Aorta (tissue), 5 donors: Measurements from ENCODE around the gene ARID4A. TPM values are rescaled to one million over a fixed set of nuclear protein-coding genes. Genes with fewer than 3 reads are reported as not detected.

Experiments used
- ATAC-seq: fragments of 200-7000 bp; cut with Tn5 transposase; one replicate; pipeline ENCODE4 v1.9.1; 2022; ENCODE audit warnings: moderate library complexity; ENCODE audit not compliant: low FRiP score
- DNase-seq, 2 donors: peaks; one replicate each; pipeline ENCODE4 v3.0.0-alpha.2; 2020
- H3K27ac ChIP-seq, 2 donors: one replicate each; pipeline ENCODE4 v1.5.1; 2013; ENCODE audit warnings: low read length in 2 of 2, mild to moderate bottlenecking in 2 of 2, moderate library complexity in 2 of 2, control low read depth in 1 of 2, inconsistent platforms in 1 of 2, low read depth in 1 of 2
- H3K27me3 ChIP-seq, 2 donors: one replicate each; pipeline ENCODE4 v1.6.1; 2013; ENCODE audit warnings: control low read depth in 1 of 2, low read length in 1 of 2, mild to moderate bottlenecking in 1 of 2, moderate library complexity in 1 of 2; ENCODE audit not compliant: insufficient read depth in 2 of 2, control insufficient read depth in 1 of 2
- H3K36me3 ChIP-seq, 2 donors: one replicate each; pipeline ENCODE4 v1.6.1; 2013; ENCODE audit warnings: control low read depth in 1 of 2, low read length in 1 of 2, mild to moderate bottlenecking in 1 of 2; ENCODE audit not compliant: insufficient read depth in 2 of 2, control insufficient read depth in 1 of 2
- H3K4me1 ChIP-seq, 2 donors: one replicate each; pipeline ENCODE4 v1.6.1; 2013; ENCODE audit warnings: low read length in 2 of 2, control low read depth in 1 of 2, mild to moderate bottlenecking in 1 of 2, moderate library complexity in 1 of 2; ENCODE audit not compliant: insufficient read depth in 2 of 2, control insufficient read depth in 1 of 2
- H3K4me3 ChIP-seq, 2 donors: one replicate each; pipeline ENCODE4 v1.5.1; 2013; ENCODE audit warnings: low read length in 2 of 2, control low read depth in 1 of 2, mild to moderate bottlenecking in 1 of 2
- H3K9me3 ChIP-seq: one replicate; pipeline ENCODE4 v1.6.1; 2013; ENCODE audit warnings: mild to moderate bottlenecking, low read length; ENCODE audit not compliant: control insufficient read depth
- WGBS, 2 donors: extraction: QIAGEN DNeasy Blood & Tissue Kit; methylation state at CpG; one replicate each; pipeline ENCODE4 v1.1.7; 2013; 5-methylcytosine and 5-hydroxymethylcytosine counted together
- intact Hi-C, 2 donors: fragments of 100-400 bp; cut with DNase I; formaldehyde crosslinking; loops; one replicate each; pipeline versions ENCODE4 v1.14.2 to v1.15.0; 2022
- polyA plus RNA-seq, 2 donors: library from polyadenylated mRNA; stranded (reverse); fragments of 200-250 nt; gene quantifications; one replicate each; pipeline ENCODE4 v1.2.3, GENCODE V29; 2013
- total RNA-seq, 2 donors: library from RNA; stranded (reverse); fragmentation: NEBNext Ultra II Directional; extraction: Animal tissue kit (Norgen Biotek cat#: 25700); gene quantifications; one replicate each; pipeline ENCODE4 v1.2.1, GENCODE V29; 2021
- donor health status: healthy with polysubstance abuse.
- donor health status: Bipolar disorder and iron deficiency.
- donor health status: DM: no; HTN: no; CAD: no.
- donor health status: DM: no; HTN: no; CAD: no.
- donor health status: DM: yes; HTN: yes; CAD: no.

ARID4A gene
- total and polyA plus RNA-seq, 4 donors = 7.8 to 55.9 (median 20.1) TPM

DNA sequence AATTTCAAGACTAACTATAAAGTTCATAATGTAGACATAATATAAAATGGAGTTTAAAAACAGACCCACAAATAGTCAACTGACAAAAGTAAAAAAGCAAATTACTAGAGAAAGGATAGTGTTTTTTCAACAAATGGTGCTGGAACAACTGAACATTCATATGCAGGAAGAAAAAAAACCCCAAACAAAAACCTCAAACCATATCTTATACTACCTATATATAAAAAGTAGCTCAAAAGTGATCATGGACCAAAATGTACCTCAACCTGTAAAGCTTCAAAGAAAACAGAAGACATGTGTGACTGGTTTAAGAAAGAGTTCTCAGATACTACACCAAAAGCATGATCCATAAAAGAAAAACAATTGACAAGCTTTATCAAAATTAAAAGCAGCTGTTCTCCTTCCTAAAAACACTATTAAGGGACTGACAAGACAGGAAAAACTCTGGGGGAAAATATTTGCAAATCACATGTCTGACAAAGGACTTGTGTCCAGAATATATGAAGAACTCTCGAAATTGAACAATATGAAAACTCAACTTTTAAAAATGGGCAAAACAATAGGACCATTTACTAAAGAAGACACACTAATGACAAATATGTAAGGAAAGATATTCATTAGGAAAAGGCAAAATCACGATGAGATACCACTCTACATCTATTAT, 22.7 kb upstream of the ARID4A start:
- DNase-seq = no peak
- no peaks in the 10 kb centered on the region for H3K27me3 ChIP-seq
- H3K4me1 ChIP-seq = peaks cover 0 to 2% of the 10 kb centered on the region in 2 donors
- 76 to 81% methylated on average over 2 of the region's 2 CpGs for WGBS, 2 donors
- no peak overlapping the region for H3K4me3 ChIP-seq
- ATAC-seq = no peak
- peaks cover 0 to 3% of the 10 kb centered on the region in 2 donors for H3K36me3 ChIP-seq
- H3K27ac ChIP-seq = no peak overlapping the region
- intact Hi-C loops = no loop called here
- H3K9me3 ChIP-seq = no peaks in the 10 kb centered on the region

DNA sequence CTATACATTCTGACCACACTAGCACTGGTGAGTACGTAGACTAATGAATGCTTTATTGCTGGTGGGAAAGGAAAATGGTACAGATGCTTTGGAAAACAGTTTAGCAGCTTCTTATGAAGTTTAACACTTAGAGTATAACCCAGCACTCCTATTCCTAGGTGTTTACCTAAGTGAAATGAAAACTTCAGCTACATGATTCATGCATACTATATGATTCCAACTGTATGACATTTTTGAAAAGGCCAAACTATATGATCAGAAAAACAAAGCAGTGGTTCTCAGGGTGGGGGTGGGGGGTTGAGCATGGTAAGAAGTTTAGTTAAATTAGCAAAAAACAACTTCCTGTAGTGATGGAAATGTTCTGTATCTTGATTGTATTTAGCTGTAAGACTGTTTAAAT, 22.1 kb upstream of the ARID4A start:
- intact Hi-C loops = no loop called here
- DNase-seq = no peak
- no peak overlapping the region for H3K4me3 ChIP-seq
- no peak overlapping the region for H3K27ac ChIP-seq
- ATAC-seq = no peak
- WGBS, 2 donors = 65 to 76% methylated on average over 1 of the region's 1 CpG
- no peaks in the 10 kb centered on the region for H3K9me3 ChIP-seq
- H3K36me3 ChIP-seq = peaks cover 0 to 3% of the 10 kb centered on the region in 2 donors
- H3K4me1 ChIP-seq = peaks cover 0 to 4% of the 10 kb centered on the region in 2 donors
- no peaks in the 10 kb centered on the region for H3K27me3 ChIP-seq

DNA sequence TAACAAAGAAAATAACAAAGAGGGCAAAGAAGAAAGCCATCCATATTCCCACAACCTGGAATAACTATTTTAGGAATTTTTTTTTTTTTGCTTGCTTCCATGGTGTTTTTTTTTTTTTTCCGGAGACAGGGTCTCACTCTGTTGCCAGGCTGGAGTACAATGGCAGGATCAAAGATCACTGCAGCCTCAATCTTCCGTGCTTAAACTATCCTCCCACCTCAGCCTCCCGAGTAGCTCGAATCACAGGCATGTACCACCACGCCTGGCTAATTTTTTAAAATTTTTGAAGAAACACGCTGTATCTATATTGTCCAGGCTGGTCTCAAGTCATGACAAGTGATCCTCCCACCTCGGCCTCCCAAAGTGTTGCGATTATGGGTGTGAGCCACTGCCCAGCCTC, 20.2 kb upstream of the ARID4A start:
- 89 to 91% methylated on average over 8 of the region's 8 CpGs for WGBS, 2 donors
- ATAC-seq (no peak), DNase-seq (no peak)
- Histone ChIP-seq H3K36me3 (peaks cover 0 to 3% of the 10 kb centered on the region in 2 donors), H3K9me3 (no peaks in the 10 kb centered on the region), H3K4me3 (no peak overlapping the region), H3K4me1 (peaks cover 1 to 5% of the 10 kb centered on the region in 2 donors), H3K27ac (no peak overlapping the region), H3K27me3 (no peaks in the 10 kb centered on the region)
- intact Hi-C loops = no loop called here

DNA sequence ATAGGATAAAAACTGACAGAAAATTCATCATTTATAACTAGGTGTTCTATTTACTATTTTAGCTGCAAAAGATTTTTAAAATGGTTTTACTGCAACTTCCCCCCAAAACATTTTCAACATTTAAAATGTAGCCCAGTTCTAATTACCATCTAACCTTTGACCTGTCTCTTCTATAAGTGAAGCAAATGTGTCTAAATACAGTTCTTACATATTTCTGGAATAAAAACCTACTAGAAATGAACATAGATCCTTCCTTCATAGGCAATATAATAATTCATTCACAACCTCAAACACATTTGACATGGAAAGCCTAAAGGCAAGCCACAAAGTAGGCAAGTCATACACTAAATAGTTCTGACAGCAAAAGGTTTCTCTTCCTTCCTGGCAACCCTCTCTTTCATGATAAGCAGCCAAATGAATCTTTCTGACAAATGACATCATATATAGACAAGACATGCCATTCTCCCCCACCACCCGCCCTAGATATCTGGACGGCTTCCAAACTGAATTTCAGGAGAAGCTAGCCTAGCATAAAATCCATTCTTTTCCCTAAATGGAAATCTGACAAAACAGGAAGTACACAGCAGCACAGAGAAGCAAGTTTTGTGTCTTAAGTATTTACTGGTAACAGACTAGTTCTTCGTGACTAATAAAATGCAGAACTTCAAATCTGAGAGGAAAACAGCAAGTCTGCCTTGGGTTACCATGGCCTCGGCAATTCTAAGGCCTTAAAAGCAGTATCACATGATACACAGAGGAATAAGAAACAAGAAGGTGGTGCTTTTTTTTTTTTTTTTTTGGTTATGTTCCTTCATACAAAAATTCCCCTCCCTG, 17.2 kb upstream of the ARID4A start:
- WGBS, 2 donors = 2 to 3% methylated on average over 4 of the region's 4 CpGs

DNA sequence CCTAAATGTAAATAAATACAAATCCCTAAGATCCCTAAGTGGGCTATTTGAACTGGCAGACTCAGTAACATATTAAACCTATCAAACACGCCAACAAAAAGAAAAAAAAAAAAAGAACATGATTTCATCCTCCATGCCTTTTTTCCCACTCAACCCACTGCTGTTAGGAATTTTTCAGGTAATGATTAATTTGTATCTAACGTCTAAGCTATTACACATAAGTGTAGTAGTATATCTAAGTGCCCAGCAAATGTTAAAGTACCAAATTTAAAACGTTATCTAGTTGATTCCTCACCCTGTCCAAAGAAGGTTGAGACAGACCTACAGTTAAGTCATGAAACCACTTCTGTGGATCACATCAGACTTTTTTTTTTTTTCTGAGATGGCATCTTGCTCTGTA, 16.4 kb upstream of the ARID4A start:
- H3K36me3 ChIP-seq = peaks cover 0 to 4% of the 10 kb centered on the region in 2 donors
- ATAC-seq = no peak

More for the DNA sequence above, 17.2 kb upstream of the ARID4A start:
- H3K4me1 ChIP-seq = peaks cover 1 to 12% of the 10 kb centered on the region in 2 donors
- DNase-seq (peak in 1 of 2 donors; percentile 56), ATAC-seq (peak; percentile 68)
- intact Hi-C loops = no loop called here
- peaks cover 2 to 4% of the 10 kb centered on the region in 2 donors for H3K36me3 ChIP-seq
- H3K27ac ChIP-seq = peak overlapping the region; percentile 32 to 82
- no peaks in the 10 kb centered on the region for H3K9me3 ChIP-seq
- no peaks in the 10 kb centered on the region for H3K27me3 ChIP-seq
- no peak overlapping the region for H3K4me3 ChIP-seq

DNA sequence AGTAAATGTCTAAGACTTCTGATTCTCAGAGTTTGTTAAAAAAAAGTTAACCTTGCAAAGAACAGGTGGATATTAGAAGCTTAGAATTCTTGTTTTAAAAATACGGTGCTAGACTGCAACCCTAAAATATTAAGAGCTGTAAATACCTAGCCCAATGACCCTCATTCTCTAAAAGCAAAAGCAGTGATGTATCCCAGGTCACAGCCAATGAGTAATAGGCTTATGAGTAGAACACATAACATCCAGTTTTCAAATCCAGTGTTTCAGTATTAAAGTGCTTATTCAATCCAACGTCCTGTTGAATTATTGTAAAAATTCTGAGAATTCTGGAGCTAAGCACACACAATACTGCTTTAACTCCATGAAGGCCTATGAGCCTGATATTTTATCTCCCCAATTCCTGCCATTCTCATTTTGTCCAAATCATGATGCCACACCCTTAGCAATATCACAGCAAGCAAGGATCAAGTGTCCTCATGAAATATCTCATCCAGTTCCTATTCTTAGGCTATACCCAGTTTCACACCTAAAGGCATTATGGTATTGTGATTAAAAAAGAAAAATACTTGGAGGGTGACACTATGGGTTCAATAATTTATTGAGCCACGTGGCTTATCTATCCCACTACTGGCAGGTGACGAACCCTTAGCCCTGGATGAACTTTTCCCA, 15.3 kb upstream of the ARID4A start:
- intact Hi-C loops = no loop called here
- ATAC-seq (no peak), DNase-seq (no peak)
- no peak overlapping the region for H3K27ac ChIP-seq
- peaks cover 2 to 12% of the 10 kb centered on the region in 2 donors for H3K4me1 ChIP-seq
- 43 to 44% methylated on average over 4 of the region's 4 CpGs for WGBS, 2 donors
- H3K4me3 ChIP-seq = no peak overlapping the region
- H3K36me3 ChIP-seq = peaks cover 0 to 4% of the 10 kb centered on the region in 2 donors
- no peaks in the 10 kb centered on the region for H3K9me3 ChIP-seq
- H3K27me3 ChIP-seq = no peaks in the 10 kb centered on the region

More for the DNA sequence above, 16.4 kb upstream of the ARID4A start:
- Histone ChIP-seq H3K4me3 (no peak overlapping the region), H3K27me3 (no peaks in the 10 kb centered on the region), H3K27ac (no peak overlapping the region), H3K9me3 (no peaks in the 10 kb centered on the region), H3K4me1 (peaks cover 1 to 12% of the 10 kb centered on the region in 2 donors)
- no peak for DNase-seq
- intact Hi-C loops = no loop called here
- WGBS, 2 donors = 44 to 47% methylated on average over 3 of the region's 3 CpGs

DNA sequence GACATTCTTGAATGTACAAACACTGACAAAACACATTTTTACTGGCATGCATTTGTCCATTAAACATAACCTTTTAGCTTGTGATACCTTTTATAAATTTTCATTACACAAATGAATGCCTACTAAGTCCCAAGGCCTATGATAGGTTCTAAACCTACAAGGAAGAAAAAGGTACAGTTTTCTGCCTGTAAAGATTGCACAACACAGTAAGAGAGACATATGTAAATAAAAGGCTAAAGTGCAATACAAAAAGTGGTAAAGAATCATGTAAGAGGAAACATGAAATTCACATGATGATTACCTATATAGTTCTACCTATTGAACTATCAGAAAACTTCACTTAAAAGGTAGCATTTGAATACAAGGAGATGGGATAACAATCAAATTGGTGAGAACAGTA, 14.6 kb upstream of the ARID4A start:
- no peak overlapping the region for H3K4me3 ChIP-seq
- no peak for ATAC-seq
- no peak overlapping the region for H3K27ac ChIP-seq
- peaks cover 2 to 12% of the 10 kb centered on the region in 2 donors for H3K4me1 ChIP-seq
- H3K36me3 ChIP-seq = peaks cover 0 to 4% of the 10 kb centered on the region in 2 donors
- DNase-seq = no peak
- no peaks in the 10 kb centered on the region for H3K27me3 ChIP-seq
- no peaks in the 10 kb centered on the region for H3K9me3 ChIP-seq
- intact Hi-C loops = no loop called here

DNA sequence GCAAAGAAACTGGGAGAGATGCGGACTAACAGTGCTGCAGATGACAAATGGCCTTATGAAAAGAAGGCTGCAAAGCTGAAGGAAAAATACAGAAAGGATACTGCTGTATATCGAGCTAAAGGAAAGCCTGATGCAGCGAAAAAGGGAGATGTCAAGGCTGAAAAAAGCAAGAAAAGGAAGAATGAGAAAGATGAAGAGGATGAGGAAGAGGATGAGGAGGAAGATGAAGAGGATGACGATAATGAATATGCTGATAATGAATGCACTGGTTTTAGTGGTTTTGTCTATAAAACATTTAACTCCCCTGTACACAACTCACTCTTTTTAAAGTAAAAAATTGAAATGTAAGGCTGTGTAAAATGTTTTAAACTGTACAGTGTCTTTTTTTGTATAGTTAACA, 13.2 kb upstream of the ARID4A start:
- H3K4me3 ChIP-seq = no peak overlapping the region
- H3K4me1 ChIP-seq = peaks cover 2 to 12% of the 10 kb centered on the region in 2 donors
- WGBS, 2 donors = 95 to 96% methylated on average over 4 of the region's 4 CpGs
- no peak overlapping the region for H3K27ac ChIP-seq
- peaks cover 0 to 5% of the 10 kb centered on the region in 2 donors for H3K36me3 ChIP-seq
- no peak for ATAC-seq
- intact Hi-C loops = no loop called here
- DNase-seq = no peak
- H3K27me3 ChIP-seq = no peaks in the 10 kb centered on the region
- no peaks in the 10 kb centered on the region for H3K9me3 ChIP-seq
